GM18526 (cell line): ENCODE results near the gene EFCAB8.

Source experiments
- POLR2A ChIP-seq: IDR thresholded peaks from 3 replicates; pipeline ENCODE4 v1.6.1; 2011; ENCODE audit not compliant: insufficient read length; ENCODE audit errors: extremely low read depth

The EFCAB8 gene

DNA sequence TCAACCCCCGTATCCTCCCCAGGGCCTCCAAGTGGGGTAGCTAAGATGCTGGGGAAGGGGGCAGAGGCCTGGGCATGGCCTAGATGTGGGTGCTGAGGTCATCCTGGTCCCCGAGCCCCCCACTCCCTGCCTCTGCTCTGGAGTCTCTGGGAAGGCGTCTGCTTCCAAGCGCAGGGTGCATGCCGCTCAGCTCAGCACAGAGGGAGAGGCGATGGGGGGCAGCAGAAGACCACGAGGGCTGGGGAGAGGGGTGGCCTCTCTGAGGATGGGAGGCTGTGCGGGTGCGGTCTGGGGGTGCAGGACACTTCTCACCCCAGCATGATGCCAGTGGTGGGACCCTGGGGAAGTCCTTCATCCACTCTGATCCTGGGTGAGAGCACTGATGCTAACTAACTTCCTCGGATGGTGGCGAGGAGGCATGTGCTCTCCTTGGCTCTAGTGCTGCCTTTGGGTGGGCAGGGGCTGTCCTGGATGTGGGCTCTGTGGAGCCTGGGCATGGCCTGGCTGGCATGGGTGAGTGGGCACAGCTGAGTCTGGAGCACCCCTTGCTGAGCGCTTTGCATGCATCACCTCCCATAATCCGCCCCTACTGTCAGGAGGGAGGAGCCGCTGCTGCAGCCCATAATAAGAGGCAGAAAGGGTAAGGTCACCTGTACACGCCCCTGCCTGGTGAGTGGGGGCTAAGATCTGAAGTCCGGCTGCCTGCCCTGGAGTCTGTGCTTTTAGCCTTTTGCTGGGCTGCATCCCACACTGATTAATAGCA is 34.7 kb downstream of the EFCAB8 start:
- TF ChIP-seq POLR2A = no peak

DNA sequence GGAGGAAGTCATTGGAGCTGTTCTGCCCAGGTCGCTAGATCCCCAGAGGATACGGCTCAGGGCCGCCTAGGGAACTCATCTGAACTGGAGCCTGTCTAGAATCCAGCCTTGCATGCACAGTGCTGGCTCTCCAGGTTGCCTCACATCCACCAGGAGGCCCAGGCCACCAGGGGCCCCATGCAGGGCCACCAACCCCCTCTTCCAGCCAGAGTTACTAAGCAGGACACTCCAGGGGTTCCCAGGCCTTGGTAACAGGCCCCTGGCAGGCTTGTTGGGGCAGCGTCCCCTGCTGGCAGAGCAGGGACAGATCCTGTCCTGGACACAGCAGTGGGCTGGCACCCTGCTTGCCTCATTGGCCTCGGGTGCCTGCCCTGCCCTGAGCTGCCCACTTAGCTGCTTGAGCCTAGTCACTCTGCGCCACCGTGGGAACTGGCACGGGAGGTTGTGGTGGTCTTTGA is 35.3 kb downstream of the EFCAB8 start:
- no peak for TF ChIP-seq POLR2A

DNA sequence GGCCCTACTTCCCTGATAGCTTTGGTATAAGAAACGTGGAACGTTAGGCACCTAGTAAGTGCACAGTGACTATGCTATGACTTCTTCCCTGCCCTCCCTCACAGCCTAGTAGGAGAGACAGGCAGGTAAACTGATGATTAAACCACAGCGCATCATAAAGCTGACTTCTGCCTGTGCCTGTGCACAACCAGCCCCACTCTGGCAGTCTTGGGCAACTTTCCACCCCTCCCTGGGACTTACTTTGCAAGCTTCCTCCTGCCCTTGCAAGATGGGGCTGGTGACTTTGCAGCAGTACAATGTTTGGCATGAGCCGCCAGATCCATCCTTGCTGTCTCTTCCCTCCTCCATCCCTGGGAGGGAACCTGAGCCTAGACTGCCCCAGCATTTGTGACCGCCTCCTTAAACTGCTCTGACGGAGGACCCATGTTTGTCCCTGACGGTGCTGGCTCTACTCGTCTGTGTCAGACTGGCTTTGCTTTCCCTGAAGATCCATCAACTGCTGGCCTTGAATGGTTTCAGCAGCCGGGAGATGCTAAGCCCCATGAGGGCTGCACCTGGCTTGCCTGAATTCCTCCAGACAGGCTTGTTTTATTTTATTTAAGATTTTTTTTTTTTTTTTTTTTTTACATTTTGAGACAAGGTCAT is 36.1 kb downstream of the EFCAB8 start:
- TF ChIP-seq POLR2A = no peak

DNA sequence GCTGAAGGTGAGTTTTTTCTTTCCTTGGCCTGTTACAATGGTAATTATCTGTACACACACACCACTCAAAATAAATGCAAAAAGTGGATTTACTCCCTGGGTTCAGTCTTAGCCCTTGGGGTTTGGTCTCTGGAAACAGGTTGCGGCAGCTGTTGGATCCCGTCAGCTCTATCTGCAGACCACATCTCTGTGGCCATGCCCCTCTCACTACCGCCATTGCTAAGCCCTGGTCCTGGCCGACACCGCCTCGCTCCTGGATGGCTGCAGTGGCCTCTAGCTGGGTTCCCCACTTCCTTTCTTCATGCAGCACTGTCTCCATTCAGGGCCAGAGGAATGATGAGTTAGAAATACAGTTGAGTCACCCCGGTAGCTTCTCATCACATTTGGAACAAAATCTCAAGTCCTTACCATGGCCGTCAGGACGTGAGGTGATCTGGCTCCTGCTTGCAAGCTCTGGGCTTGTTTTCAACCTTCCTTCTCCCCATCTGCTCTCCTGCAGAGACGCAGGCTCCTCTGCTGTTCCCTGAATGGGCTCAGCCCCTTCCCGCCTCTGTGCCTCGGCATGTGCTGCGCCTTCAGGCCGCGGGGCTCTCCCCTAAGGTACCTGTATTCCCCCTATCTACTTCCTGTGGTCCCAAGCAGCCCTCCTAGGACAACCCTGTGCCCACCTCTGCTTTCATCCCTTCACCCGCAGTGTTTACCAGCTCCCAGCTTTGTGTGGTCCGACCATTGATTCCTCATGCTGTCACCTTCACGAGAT is 38.0 kb downstream of the EFCAB8 start:
- no peak for TF ChIP-seq POLR2A

DNA sequence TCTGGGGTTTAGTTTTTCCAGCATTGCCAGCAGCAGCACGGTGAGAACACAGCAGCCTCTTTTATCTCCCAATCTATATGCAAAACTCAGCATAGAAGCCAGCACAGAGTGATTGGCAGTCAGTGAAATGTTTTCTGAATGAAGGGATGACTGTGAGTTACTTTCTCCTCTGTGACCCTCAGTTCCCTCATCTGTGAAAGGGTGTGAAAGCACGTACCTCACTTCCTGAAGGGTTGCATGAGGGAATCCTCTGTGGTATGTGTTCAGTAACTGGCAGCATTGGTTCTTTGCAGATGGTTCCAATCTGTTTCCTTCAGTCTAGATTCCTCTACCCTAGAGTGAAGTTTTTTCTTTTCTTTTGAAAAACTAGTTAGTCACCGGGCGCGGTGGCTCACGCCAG is 40.0 kb downstream of the EFCAB8 start:
- TF ChIP-seq POLR2A = no peak

DNA sequence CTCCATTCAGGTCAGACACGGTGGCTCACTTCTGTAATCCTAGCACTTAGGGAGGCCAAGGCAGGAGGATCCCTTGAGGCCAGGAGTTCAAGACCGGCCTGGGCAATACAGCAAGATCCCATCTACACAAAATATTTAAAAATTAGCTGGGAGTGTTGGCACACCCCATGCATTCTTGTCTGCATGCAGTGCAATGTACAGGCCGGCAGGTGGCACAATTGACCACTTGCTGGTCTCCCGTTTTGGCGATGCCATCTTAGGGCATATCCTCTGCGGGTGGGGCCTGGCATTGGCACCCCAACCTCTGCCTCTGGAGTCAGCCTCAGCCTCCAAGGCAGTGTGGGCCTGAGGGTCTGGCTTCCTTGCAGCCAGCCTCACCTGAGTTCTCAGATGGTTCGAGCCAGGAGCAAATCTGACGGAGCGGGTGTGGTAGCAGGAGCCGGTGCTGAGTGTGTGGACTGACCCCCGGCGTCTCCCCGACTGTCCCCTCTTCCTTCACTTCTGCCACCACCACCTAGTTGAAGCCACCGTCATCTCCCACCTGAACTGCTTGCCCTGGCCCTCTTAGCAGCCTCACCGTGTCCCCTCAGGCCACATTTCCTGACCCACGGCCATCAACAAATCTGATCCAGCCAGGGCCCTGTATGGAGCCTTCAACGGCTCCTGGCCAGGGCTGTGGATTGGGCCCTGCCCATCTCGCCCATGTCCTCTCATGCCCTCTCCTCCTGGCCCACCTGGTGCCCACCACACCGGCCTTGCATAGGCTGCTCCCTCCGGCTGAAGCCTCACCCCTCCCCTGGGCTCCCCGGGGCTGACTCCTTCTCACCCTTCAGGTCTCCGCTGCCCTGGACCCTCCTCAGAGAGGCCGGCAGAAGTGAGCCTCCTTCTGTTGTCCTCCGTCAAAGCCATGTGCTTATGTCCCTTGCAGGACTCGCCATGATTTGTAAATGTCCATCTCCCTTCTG is 44.0 kb downstream of the EFCAB8 start:
- no peak for TF ChIP-seq POLR2A

DNA sequence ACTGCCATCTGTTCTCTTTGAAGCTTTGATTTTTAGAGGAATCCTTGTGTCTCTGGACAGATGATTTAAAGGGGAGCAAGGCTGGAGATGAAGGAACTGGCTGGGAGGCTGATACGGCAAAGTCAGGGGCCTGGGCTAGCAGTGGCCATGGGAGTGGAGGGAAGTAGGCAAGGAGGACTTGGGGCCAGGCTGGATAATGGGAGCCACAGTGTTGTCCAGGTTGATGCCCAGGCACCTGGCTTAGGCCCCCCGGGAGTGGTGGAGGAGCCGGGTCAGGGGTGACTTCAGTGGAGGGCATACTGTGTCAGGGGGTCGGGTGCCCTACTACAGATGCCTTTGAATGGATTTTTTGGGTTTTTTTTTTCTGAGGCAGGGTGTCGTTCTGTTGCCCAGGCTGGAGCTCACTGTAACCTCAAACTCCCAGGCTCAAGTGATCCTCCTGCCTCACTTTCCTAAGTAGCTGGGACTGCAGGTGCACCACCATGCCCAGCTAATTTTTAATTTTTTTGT is 45.0 kb downstream of the EFCAB8 start:
- TF ChIP-seq POLR2A = no peak

DNA sequence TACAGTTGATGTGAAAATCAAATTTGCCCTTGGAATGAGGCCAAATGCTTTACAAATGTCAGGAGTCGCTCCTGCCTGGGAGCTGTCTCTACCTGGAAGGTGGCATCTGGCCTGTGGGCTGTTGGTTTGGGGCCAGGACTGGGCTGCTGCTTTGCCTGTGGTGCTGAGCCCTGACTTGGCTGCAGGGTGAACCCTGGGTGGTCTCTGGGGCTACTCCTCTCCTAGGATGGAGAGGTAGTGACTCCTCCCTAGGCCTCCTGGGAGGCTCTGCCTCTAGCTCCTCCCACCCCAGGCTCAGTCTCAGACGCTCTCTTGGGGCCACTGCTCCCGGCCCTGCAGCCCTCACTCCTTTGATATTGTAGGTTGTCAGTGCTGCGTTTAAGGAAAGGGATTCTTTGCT is 47.5 kb downstream of the EFCAB8 start:
- no peak for TF ChIP-seq POLR2A

DNA sequence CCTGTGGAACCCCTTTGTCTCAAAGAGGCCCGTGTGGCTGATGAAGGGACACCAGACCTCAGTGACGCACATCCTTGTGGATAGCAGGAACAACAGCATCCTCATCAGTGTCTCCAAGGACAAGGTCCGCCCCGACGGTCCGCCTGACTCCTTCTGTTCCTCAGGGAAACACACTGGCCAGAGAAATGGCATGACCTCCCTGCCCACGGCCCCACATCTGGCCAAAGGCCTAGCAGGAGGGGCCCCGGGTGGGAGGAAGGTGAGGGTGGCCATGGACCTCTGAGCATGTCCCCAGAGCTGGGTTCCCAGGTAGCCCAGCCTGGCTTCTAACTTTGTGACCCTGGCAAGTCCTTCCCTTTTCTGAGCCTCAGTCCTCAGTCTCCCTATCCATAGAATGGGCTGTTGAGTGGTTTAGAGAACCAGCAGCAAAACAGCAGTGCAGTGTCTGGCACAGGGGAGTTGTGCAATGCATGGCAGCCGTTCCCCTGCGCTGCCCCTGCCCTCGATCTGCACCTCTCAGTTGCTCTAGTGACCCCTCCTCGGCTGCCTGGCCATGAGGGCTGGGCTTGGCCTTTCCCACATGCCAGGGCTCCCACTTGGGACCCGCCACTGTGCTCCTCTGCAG is 48.3 kb downstream of the EFCAB8 start:
- TF ChIP-seq POLR2A = no peak

DNA sequence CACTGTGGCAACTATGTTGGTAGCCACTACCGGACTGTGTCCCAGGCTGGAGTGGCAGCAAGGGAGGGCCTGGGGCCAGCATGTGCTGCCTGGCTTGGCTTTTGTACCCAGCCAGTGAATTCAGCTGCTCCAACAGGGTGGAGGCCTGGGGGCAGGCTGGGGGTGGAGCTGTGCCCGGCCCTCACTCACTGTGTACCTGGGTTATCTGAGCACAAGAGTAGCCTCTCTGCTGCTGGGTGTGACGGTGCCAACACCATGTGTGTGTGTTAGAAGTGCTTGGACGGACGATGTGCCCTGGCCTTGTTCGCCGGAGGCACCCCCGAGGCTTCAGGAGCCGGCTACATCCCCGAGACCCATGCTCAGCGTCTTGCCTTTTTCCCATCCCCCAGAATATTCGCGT is 49.2 kb downstream of the EFCAB8 start:
- TF ChIP-seq POLR2A = no peak

DNA sequence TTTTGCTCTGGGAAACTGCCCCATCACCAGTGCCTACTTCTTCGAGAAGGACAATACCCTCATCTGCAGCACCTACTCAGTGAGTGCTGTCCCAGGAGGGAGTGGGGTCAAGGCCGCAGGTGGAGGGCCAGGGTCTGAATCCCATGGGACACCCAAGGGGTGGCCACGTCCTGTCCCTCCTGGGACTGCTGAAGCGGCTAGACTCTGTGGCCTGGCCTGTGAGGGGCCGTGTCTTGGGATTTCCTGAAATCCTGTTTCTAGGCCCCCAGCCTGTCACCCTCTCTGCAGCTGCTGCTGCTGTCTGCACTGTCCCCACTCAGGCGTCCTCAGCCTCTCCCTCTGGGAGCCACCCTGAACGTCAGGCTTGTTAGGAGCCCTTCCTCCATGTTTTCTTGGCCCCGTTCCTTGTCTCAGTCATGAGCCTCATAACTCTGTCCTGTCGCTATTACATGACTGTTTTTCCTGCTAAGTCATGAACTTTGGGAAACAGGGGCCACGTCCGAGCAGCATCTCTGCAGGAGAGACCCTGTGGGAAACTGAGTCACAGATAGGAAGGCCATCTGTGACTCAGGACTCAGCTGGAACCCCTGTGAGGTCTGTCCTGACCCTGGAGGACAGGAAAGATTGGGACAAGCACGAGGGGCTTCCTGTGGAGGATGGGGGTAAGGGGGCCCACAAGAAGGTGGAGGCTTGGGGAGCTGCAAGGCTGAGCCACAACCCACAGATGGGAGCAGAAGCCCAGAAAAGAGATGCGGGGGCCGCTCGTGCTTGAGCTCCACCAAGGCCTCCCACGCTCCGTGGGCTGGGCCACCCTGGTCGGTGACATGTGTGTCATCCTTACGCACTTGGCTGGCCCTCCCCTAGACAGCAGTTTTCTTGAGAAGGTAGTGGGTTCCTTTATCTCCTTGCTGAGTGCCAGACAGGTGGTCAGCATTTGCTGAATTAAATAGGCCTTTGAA is 49.9 kb downstream of the EFCAB8 start:
- TF ChIP-seq POLR2A = no peak

DNA sequence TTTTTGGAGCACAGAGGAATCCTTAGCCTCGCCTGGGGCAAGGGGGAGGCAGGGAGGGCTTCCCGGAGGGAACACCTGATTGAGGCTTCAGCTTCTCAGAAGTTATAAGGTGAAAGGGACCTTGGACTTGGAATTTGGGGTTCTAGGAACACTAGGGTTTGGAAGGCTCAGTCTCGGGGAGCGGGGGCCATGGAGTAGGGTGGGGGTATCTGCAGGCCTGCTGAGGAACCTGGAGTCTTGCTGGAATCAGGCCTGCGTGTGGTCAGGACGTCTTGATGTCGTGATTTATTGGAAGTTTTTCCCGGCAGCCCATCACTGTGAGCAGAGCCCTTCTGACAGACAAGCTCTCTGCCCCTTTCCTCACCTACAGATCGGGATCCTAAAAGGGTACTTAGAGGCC is 50.7 kb downstream of the EFCAB8 start:
- TF ChIP-seq POLR2A = no peak

DNA sequence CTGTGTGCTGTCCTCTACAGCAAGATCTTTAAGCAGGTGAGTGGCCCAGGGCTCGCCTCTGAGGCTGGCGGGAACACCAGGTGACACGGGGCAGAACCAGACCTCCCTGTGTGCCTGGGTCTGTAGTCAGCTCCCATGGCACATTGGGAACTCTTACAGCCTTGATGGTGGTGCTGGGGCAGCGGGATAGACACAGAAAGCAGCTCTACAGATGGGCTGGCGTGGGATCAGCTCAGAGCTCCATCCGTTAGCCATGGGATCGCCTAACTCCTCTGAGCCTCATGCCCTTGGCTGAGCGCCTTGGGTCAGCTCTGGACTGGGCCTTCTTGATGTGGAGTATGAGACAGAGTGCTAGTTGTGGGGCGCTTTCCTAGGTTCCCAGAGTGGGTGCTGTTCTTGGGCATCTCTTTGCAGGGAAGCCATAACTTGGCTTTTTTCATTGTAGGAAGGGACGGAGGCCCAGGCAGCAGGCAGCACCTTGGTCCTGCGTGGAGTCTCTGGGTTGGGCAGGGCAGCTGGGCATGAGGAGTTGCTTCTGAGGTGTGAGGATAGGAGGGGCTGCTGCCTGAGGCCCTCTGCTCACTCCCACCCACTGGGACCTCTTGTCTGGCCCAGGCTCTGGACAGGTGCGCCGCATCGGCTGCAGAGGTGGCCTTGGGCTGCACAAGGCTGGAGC is 51.3 kb downstream of the EFCAB8 start:
- TF ChIP-seq POLR2A = no peak

DNA sequence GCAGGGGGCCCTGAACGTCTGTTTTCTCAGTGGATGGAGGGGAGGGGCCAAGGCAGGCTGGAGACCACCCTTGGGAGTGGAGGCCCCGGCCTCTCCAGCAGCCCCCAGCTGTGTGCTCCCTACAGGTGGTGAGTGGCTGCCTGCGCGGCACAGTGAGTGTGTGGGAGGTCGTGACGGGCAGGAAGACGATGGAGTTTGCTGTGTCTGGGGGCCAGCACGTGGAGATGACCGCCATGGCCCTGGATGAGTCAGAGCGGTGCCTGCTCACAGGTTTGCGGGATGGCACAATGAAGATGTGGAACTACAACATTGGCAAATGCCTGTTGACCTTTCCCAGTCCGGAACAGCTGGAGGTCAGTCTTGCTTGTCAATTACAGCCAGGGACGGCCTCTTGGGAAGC is 52.6 kb downstream of the EFCAB8 start:
- TF ChIP-seq POLR2A = no peak
